Stomach (tissue), 4 donors: ENCODE data around the gene MYL11.

Experiments
- CTCF ChIP-seq, 7 experiments: fragments of 450-650 bp in 4 of 7; fragments of 200-600 bp in 3 of 7; sonication (generic) in 3 of 7; IDR thresholded peaks; one replicate each; pipeline ENCODE4 v1.5.1; 2016 to 2019; ENCODE audit warnings: antibody characterized with exemption in 7 of 7, control low read depth in 2 of 7, mild to moderate bottlenecking in 1 of 7
- EP300 ChIP-seq: sonication (generic); formaldehyde crosslinking; IDR thresholded peaks from one replicate; pipeline ENCODE4 v1.6.1; 2017; ENCODE audit warnings: antibody characterized with exemption
- POLR2A ChIP-seq, 4 donors: fragments of 450-650 bp; IDR thresholded peaks; one replicate each; pipeline ENCODE4 v1.6.1; 2016; ENCODE audit warnings: antibody characterized with exemption in 4 of 4, control low read depth in 2 of 4, mild to moderate bottlenecking in 1 of 4, moderate library complexity in 1 of 4
- POLR2AphosphoS5 ChIP-seq, 3 donors: sonication (generic); formaldehyde crosslinking; IDR thresholded peaks; one replicate each; pipeline ENCODE4 v1.6.1; 2016; ENCODE audit warnings: antibody characterized with exemption in 3 of 3

GRCh38 chr16:30366511-30366910 lies 8.1 kb upstream of the MYL11 start:
- no peak for TF ChIP-seq POLR2A (IDR thresholded peaks at IDR 0.05)
- TF ChIP-seq CTCF (IDR thresholded peaks at IDR 0.05) = no peak
- TF ChIP-seq EP300 = no peak
- TF ChIP-seq POLR2AphosphoS5 (IDR thresholded peaks at IDR 0.05) = no peak
